ENCODE measurements around the gene TPD52L1.
"Not testable (repeated sequence)": the region's sequence is repeated elsewhere in the genome, so short reads cannot be mapped to it uniquely, and the experiment has no call there.

Gene TPD52L1

DNA sequence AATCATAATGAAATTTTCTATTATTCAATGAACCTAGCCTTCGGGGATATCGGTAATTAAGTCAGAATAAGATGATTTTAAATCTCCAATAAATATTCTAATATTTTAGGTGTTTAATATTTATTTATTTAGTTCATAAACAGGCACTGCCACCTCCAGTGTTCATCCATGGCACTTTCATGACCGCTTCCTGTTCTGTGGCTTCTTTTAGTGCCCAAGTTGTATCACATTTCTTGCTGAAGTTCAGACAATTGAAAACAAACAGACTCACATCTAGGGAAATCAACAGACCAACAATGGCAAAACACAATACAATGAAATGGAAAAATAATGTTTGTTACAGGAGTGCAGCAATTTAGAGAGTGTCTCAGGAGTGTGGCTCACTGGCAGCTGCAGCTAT is 122.2 kb downstream of the TPD52L1 start:
- no peaks in the 10 kb centered on the region for H3K4me1 ChIP-seq (ENCODE audit: low read length)
- no peaks in the 10 kb centered on the region for H3K27me3 ChIP-seq (ENCODE audit: low read depth, low read length)
- TF ChIP-seq EZH2phosphoT487 (IDR thresholded peaks at IDR 0.05; ENCODE audit: low read depth): no peak
- TF ChIP-seq, protein P1, sequence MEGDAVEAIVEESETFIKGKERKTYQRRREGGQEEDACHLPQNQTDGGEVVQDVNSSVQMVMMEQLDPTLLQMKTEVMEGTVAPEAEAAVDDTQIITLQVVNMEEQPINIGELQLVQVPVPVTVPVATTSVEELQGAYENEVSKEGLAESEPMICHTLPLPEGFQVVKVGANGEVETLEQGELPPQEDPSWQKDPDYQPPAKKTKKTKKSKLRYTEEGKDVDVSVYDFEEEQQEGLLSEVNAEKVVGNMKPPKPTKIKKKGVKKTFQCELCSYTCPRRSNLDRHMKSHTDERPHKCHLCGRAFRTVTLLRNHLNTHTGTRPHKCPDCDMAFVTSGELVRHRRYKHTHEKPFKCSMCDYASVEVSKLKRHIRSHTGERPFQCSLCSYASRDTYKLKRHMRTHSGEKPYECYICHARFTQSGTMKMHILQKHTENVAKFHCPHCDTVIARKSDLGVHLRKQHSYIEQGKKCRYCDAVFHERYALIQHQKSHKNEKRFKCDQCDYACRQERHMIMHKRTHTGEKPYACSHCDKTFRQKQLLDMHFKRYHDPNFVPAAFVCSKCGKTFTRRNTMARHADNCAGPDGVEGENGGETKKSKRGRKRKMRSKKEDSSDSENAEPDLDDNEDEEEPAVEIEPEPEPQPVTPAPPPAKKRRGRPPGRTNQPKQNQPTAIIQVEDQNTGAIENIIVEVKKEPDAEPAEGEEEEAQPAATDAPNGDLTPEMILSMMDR (IDR thresholded peaks at IDR 0.05; ENCODE audit: low read depth, low read length): no peak
- H3K36me3 ChIP-seq (replicated peaks; ENCODE audit: low read depth, low read length): peaks cover 7% of the 10 kb centered on the region
- no peaks in the 10 kb centered on the region for H4K20me1 ChIP-seq (ENCODE audit: insufficient read depth, low read length)
- no peak overlapping the region for H3K4me3 ChIP-seq (ENCODE audit: low read length)
- H2AFZ ChIP-seq (ENCODE audit: low read depth, low read length): no peak overlapping the region
- H3K9me3 ChIP-seq (ENCODE audit: insufficient read depth, low read length): no peaks in the 10 kb centered on the region
- H3K27ac ChIP-seq (ENCODE audit: low read length): no peak overlapping the region
- no peak overlapping the region for H3K9ac ChIP-seq (ENCODE audit: low read length)
- no peak overlapping the region for H3K4me2 ChIP-seq (ENCODE audit: low read length)
- peaks cover 3% of the 10 kb centered on the region; the same call in 1 of the 2 replicates for H3K79me2 ChIP-seq (ENCODE audit: low read length)

DNA sequence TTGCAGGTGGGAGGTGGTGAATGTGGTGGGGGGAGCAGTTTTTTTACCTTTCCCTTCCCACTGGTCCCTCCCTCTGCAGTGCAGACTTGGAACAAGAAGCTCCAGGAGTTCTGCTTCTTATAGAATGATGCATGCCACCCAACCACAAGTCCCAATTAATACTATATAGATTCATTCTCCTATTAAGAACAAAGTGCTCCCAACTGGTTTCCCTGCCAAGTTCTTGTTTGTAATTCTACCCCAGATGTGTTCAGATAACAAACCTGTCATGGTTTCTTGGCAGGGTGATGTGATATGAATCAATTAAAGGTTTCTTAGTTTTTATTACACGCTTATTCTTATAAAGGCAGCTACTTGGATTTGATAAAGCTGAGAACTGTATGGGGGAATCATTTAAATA is 124.3 kb downstream of the TPD52L1 start:
- Histone ChIP-seq H3K27me3 (ENCODE audit: low read depth, low read length) (no peaks in the 10 kb centered on the region), H3K36me3 (replicated peaks; ENCODE audit: low read depth, low read length) (peaks cover 7% of the 10 kb centered on the region), H4K20me1 (ENCODE audit: insufficient read depth, low read length) (no peaks in the 10 kb centered on the region), H3K9me3 (ENCODE audit: insufficient read depth, low read length) (no peaks in the 10 kb centered on the region), H2AFZ (ENCODE audit: low read depth, low read length) (no peak overlapping the region), H3K79me2 (ENCODE audit: low read length) (peaks cover 3% of the 10 kb centered on the region; the same call in 1 of the 2 replicates), H3K4me3 (ENCODE audit: low read length) (no peak overlapping the region), H3K27ac (ENCODE audit: low read length) (no peak overlapping the region), H3K4me1 (ENCODE audit: low read length) (no peaks in the 10 kb centered on the region), H3K4me2 (ENCODE audit: low read length) (no peak overlapping the region), H3K9ac (ENCODE audit: low read length) (no peak overlapping the region)
- TF ChIP-seq, protein P1 (IDR thresholded peaks at IDR 0.05; ENCODE audit: low read depth, low read length): no peak
- TF ChIP-seq EZH2phosphoT487 (IDR thresholded peaks at IDR 0.05; ENCODE audit: low read depth): no peak

DNA sequence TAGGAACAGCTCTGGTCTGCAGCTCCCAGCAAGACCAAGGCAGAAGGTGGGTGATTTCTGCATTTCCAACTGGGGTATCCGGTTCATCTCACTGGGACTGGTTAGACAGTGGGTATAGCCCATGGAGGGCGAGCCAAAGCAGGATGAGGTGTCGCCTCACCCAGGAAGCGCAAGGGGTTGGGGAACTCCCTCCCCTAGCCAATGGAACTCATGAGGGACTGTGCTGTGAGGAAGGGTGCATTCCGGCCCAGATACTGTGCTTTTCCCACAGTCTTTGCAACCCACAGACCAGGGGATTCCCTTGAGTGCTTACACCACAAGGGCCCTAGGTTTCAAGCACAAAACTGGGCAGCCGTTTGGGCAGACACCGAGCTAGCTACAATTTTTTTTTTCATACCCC is 126.4 kb downstream of the TPD52L1 start:
- peaks cover 3% of the 10 kb centered on the region; the same call in 1 of the 2 replicates for H3K79me2 ChIP-seq (ENCODE audit: low read length)
- peaks cover 5% of the 10 kb centered on the region for H3K36me3 ChIP-seq (replicated peaks; ENCODE audit: low read depth, low read length)
- TF ChIP-seq EZH2phosphoT487 (IDR thresholded peaks at IDR 0.05; ENCODE audit: low read depth): no peak
- TF ChIP-seq, protein P1 (IDR thresholded peaks at IDR 0.05; ENCODE audit: low read depth, low read length): no peak
- H3K27me3 ChIP-seq (ENCODE audit: low read depth, low read length): no peaks in the 10 kb centered on the region
- H3K4me1 ChIP-seq (ENCODE audit: low read length): no peaks in the 10 kb centered on the region
- H2AFZ ChIP-seq (ENCODE audit: low read depth, low read length): no peak overlapping the region
- no peaks in the 10 kb centered on the region for H3K9me3 ChIP-seq (ENCODE audit: insufficient read depth, low read length)
- no peak overlapping the region for H3K4me2 ChIP-seq (ENCODE audit: low read length)
- no peak overlapping the region for H3K27ac ChIP-seq (ENCODE audit: low read length)
- no peak overlapping the region for H3K9ac ChIP-seq (ENCODE audit: low read length)
- H4K20me1 ChIP-seq (ENCODE audit: insufficient read depth, low read length): no peaks in the 10 kb centered on the region
- H3K4me3 ChIP-seq (ENCODE audit: low read length): no peak overlapping the region

DNA sequence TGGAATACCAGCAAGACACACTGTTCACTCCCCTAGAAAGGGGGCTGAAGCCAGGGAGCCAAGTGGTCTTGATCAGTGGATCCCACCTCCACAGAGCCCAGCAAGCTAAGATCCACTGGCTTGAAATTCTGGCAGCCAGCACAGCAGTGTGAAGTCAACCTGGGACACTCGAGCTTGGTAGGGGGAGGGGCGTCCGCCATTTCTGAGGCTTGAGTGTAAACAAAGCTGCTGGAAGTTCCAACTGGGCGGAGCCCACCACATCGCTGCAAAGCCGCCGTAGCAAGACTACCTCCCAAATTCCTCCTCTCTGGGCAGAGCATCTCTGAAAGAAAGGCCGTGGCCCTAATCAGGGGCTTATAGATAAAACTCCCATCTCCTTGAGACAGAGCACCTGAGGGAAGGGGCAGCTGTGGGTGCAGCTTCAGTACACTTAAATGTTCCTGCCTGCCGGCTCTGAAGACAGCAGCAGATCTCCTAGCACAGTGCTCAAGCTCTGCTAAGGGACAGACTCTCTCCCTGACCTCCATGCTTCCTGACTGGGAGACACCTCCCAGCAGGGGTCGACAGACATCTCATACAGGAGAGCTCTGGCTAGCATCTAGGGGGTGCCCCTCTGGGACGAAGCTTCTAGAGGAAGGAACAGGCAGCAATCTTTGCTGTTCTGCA is 126.9 kb downstream of the TPD52L1 start:
- not testable (repeated sequence) for H3K4me1 ChIP-seq (ENCODE audit: low read length); H3K27ac ChIP-seq (ENCODE audit: low read length); H3K9me3 ChIP-seq (ENCODE audit: insufficient read depth, low read length); H4K20me1 ChIP-seq (ENCODE audit: insufficient read depth, low read length); H3K79me2 ChIP-seq (ENCODE audit: low read length); H3K4me2 ChIP-seq (ENCODE audit: low read length); H3K27me3 ChIP-seq (ENCODE audit: low read depth, low read length); H2AFZ ChIP-seq (ENCODE audit: low read depth, low read length); H3K36me3 ChIP-seq (replicated peaks; ENCODE audit: low read depth, low read length); H3K9ac ChIP-seq (ENCODE audit: low read length); H3K4me3 ChIP-seq (ENCODE audit: low read length)

DNA sequence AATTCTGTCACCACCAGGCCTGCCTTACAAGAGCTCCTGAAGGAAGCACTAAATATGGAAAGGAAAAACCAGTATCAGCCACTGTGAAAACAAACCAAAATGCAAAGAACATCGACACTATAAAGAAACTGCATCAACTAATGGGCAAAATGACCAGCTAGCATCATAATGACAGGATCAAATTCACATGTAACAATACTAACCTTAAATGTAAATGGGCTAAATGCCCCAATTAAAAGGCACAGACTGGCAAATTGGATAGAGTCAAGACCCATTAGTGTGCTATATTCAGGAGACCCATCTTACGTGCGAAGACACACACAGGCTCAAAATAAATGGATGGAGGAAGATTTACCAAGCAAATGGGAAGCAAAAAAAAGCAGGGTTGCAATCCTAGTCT is 128.9 kb downstream of the TPD52L1 start:
- H3K27me3 ChIP-seq (ENCODE audit: low read depth, low read length); H3K4me3 ChIP-seq (ENCODE audit: low read length); H3K4me1 ChIP-seq (ENCODE audit: low read length); H2AFZ ChIP-seq (ENCODE audit: low read depth, low read length); H4K20me1 ChIP-seq (ENCODE audit: insufficient read depth, low read length); H3K9me3 ChIP-seq (ENCODE audit: insufficient read depth, low read length); H3K9ac ChIP-seq (ENCODE audit: low read length); H3K79me2 ChIP-seq (ENCODE audit: low read length); H3K4me2 ChIP-seq (ENCODE audit: low read length); H3K36me3 ChIP-seq (replicated peaks; ENCODE audit: low read depth, low read length); H3K27ac ChIP-seq (ENCODE audit: low read length): not testable (repeated sequence)

Data from OCI-LY3 (cell line).